Natural killer cell (primary cell): ENCODE data around the gene LGI2. TPM values are rescaled to one million over a fixed set of nuclear protein-coding genes. Genes with fewer than 3 reads are reported as not detected.

Experiments
- ATAC-seq, 3 donors: fragments of 150-1000 bp in 2 of 3; fragments of 200-7000 bp in 1 of 3; cut with Tn5 transposase; 1 replicate in 1 of 3; 2 replicates in 2 of 3; pipeline ENCODE4 v1.10.0; 2021; ENCODE audit warnings: mild to moderate bottlenecking in 2 of 3, moderate library complexity in 2 of 3
- DNase-seq, 2 donors: peaks; one replicate each; pipeline versions ENCODE4 v3.0.0 to v3.0.0-alpha.2; 2013 to 2021; ENCODE audit warnings: mixed read lengths in 1 of 2
- H3K27ac ChIP-seq: one replicate; pipeline ENCODE4 v1.5.1; 2013; ENCODE audit warnings: mild to moderate bottlenecking, low read length
- H3K27me3 ChIP-seq: one replicate; pipeline ENCODE4 v1.6.1; 2013; ENCODE audit warnings: low read length; ENCODE audit not compliant: control insufficient read depth, insufficient read depth
- H3K36me3 ChIP-seq: one replicate; pipeline ENCODE4 v1.6.1; 2013; ENCODE audit warnings: low read length; ENCODE audit not compliant: control insufficient read depth, insufficient read depth
- H3K4me1 ChIP-seq: one replicate; pipeline ENCODE4 v1.6.1; 2013; ENCODE audit warnings: low read length; ENCODE audit not compliant: control insufficient read depth, insufficient read depth
- H3K4me3 ChIP-seq: one replicate; pipeline ENCODE4 v1.5.1; 2013; ENCODE audit warnings: low read length
- H3K9me3 ChIP-seq: one replicate; pipeline ENCODE4 v1.6.1; 2013; ENCODE audit warnings: low read length; ENCODE audit not compliant: control insufficient read depth, insufficient read depth
- H3K27ac Mint-ChIP-seq, 2 donors: one replicate each; pipeline ENCODE4 v1.8.0; 2022; ENCODE audit warnings: mild to moderate bottlenecking in 2 of 2, mixed read lengths in 2 of 2, moderate library complexity in 1 of 2
- H3K27me3 Mint-ChIP-seq, 2 donors: one replicate each; pipeline ENCODE4 v1.8.0; 2022; ENCODE audit warnings: low read depth in 2 of 2, mixed read lengths in 2 of 2
- H3K36me3 Mint-ChIP-seq: one replicate; pipeline ENCODE4 v1.8.0; 2022; ENCODE audit warnings: mixed read lengths
- H3K4me1 Mint-ChIP-seq, 2 donors: one replicate each; pipeline ENCODE4 v1.8.0; 2022; ENCODE audit warnings: mixed read lengths in 2 of 2
- H3K4me3 Mint-ChIP-seq: one replicate; pipeline ENCODE4 v1.8.0; 2022; ENCODE audit warnings: mild to moderate bottlenecking, moderate library complexity, mixed read lengths
- H3K9me3 Mint-ChIP-seq, 2 donors: one replicate each; pipeline ENCODE4 v1.8.0; 2022; ENCODE audit warnings: mixed read lengths in 2 of 2
- CTCF ChIP-seq: fragments of 200-600 bp; IDR thresholded peaks from one replicate; pipeline ENCODE4 v1.8.0; 2022; ENCODE audit warnings: antibody characterized with exemption
- WGBS: methylation state at CpG from one replicate; pipeline ENCODE4 v1.1.7; 2013; ENCODE audit warnings: missing lambda C conversion rate; ENCODE audit not compliant: insufficient coverage; 5-methylcytosine and 5-hydroxymethylcytosine counted together
- intact Hi-C: fragments of 100-400 bp; cut with micrococcal nuclease; formaldehyde crosslinking; loops from one replicate; pipeline ENCODE4 v1.14.2; 2022
- total RNA-seq, 4 donors: library from RNA; stranded (reverse); fragments of 120-200 nt in 1 of 4; gene quantifications; one replicate each; pipeline versions ENCODE4 v1.2.3 to v1.2.4, GENCODE V29; 2013 to 2022

Gene LGI2
- total RNA-seq, 3 donors from 2014 or later (not counting 1 experiment from before 2014, with no cell fraction given), result not detected

- H3K36me3 ChIP-seq, result no peaks in the 10 kb centered on the region
- no peaks in the 10 kb centered on the region for H3K4me1 Mint-ChIP-seq
- DNase-seq (no peak), ATAC-seq (no peak)
- H3K4me3 ChIP-seq, result no peak overlapping the region
- no peak overlapping the region for H3K27ac ChIP-seq
- peaks cover 10 to 20% of the 10 kb centered on the region in 2 donors for H3K27me3 Mint-ChIP-seq
- H3K4me3 Mint-ChIP-seq, result no peak overlapping the region
- H3K9me3 ChIP-seq, result no peaks in the 10 kb centered on the region
- no peaks in the 10 kb centered on the region for H3K9me3 Mint-ChIP-seq
- no peaks in the 10 kb centered on the region for H3K4me1 ChIP-seq
- no peaks in the 10 kb centered on the region for H3K27me3 ChIP-seq
- no peaks in the 10 kb centered on the region for H3K36me3 Mint-ChIP-seq
- 85% methylated on average over 4 of the region's 4 CpGs for WGBS
- intact Hi-C loops, result no loop called here
- no peak overlapping the region for H3K27ac Mint-ChIP-seq
- TF ChIP-seq CTCF, result no peak
These were observed 45.1 kb upstream of the LGI2 start for GRCh38 chr4:25075851-25076250.

- no peak for TF ChIP-seq CTCF
- intact Hi-C loops, result no loop called here
- Mint-ChIP-seq H3K4me1 (no peaks in the 10 kb centered on the region), H3K9me3 (no peaks in the 10 kb centered on the region), H3K36me3 (no peaks in the 10 kb centered on the region), H3K4me3 (no peak overlapping the region), H3K27me3 (peaks cover 10 to 24% of the 10 kb centered on the region in 2 donors), H3K27ac (no peak overlapping the region)
- H3K4me1 ChIP-seq, result no peaks in the 10 kb centered on the region
- H3K4me3 ChIP-seq, result no peak overlapping the region
- no peaks in the 10 kb centered on the region for H3K27me3 ChIP-seq
- no peaks in the 10 kb centered on the region for H3K9me3 ChIP-seq
- ATAC-seq, result no peak
- H3K36me3 ChIP-seq, result no peaks in the 10 kb centered on the region
- no peak overlapping the region for H3K27ac ChIP-seq
- no peak for DNase-seq
- WGBS, result 97% methylated on average over 11 of the region's 11 CpGs
These were observed 44.4 kb upstream of the LGI2 start for GRCh38 chr4:25075129-25075528.

GRCh38 chr4:25070545-25070944 is 39.8 kb upstream of the LGI2 start:
- intact Hi-C loops, result no loop called here
- TF ChIP-seq CTCF, result no peak
- H3K36me3 Mint-ChIP-seq, result no peaks in the 10 kb centered on the region
- no peak overlapping the region for H3K27ac ChIP-seq
- no peaks in the 10 kb centered on the region for H3K9me3 ChIP-seq
- no peaks in the 10 kb centered on the region for H3K27me3 ChIP-seq
- H3K36me3 ChIP-seq, result no peaks in the 10 kb centered on the region
- ATAC-seq, result no peak
- DNase-seq, result no peak
- WGBS, result 88% methylated on average over 3 of the region's 3 CpGs
- H3K4me1 ChIP-seq, result no peaks in the 10 kb centered on the region
- peaks cover 0 to 26% of the 10 kb centered on the region in 2 donors for H3K27me3 Mint-ChIP-seq
- no peak overlapping the region for H3K4me3 Mint-ChIP-seq
- no peaks in the 10 kb centered on the region for H3K9me3 Mint-ChIP-seq
- no peaks in the 10 kb centered on the region for H3K4me1 Mint-ChIP-seq
- no peak overlapping the region for H3K4me3 ChIP-seq
- no peak overlapping the region for H3K27ac Mint-ChIP-seq

GRCh38 chr4:25069014-25069413 is 38.3 kb upstream of the LGI2 start:
- intact Hi-C loops, result no loop called here
- no peak overlapping the region for H3K27ac Mint-ChIP-seq
- H3K4me3 ChIP-seq, result no peak overlapping the region
- no peaks in the 10 kb centered on the region for H3K27me3 ChIP-seq
- H3K4me3 Mint-ChIP-seq, result no peak overlapping the region
- no peaks in the 10 kb centered on the region for H3K36me3 ChIP-seq
- no peak for TF ChIP-seq CTCF
- H3K27ac ChIP-seq, result no peak overlapping the region
- ATAC-seq (no peak), DNase-seq (no peak)
- H3K36me3 Mint-ChIP-seq, result no peaks in the 10 kb centered on the region
- no peaks in the 10 kb centered on the region for H3K4me1 Mint-ChIP-seq
- 90% methylated on average over 3 of the region's 3 CpGs for WGBS
- H3K9me3 ChIP-seq, result no peaks in the 10 kb centered on the region
- H3K27me3 Mint-ChIP-seq, result peaks cover 0 to 26% of the 10 kb centered on the region in 2 donors
- no peaks in the 10 kb centered on the region for H3K9me3 Mint-ChIP-seq
- no peaks in the 10 kb centered on the region for H3K4me1 ChIP-seq
